Fibroblast of mammary gland (primary cell): ENCODE measurements around the gene HOMER3.

Source experiments
- DNase-seq: peaks from one replicate; pipeline ENCODE4 v3.0.0-alpha.2; 2010; ENCODE audit warnings: low read depth
- H3K4me3 ChIP-seq: 2 replicates; pipeline ENCODE4 v1.5.1; 2011; ENCODE audit warnings: low read depth, mild to moderate bottlenecking, low read length, moderate library complexity; ENCODE audit not compliant: control insufficient read depth
- CTCF ChIP-seq: conservative IDR thresholded peaks from 2 replicates; pipeline ENCODE4 v1.5.1; 2011; ENCODE audit warnings: low read depth, low read length, inconsistent platforms; ENCODE audit not compliant: control insufficient read depth, insufficient read depth

Gene HOMER3

GRCh38 chr19:18894254-18895037 lies 46.6 kb downstream of the HOMER3 start:
- no peak overlapping the region for H3K4me3 ChIP-seq
- peak; percentile 38 for DNase-seq
- no peak for TF ChIP-seq CTCF

- H3K4me3 ChIP-seq: no peak overlapping the region
- no peak for TF ChIP-seq CTCF
- DNase-seq: no peak
These were observed 47.3 kb downstream of the HOMER3 start for GRCh38 chr19:18893587-18894253.

GRCh38 chr19:18889949-18890745 lies 50.9 kb downstream of the HOMER3 start:
- no peak overlapping the region for H3K4me3 ChIP-seq
- TF ChIP-seq CTCF: no peak

GRCh38 chr19:18886972-18887371 lies 54.0 kb downstream of the HOMER3 start:
- no peak for TF ChIP-seq CTCF
- no peak for DNase-seq
- H3K4me3 ChIP-seq: no peak overlapping the region

More at GRCh38 chr19:18889949-18890745, 50.9 kb downstream of the HOMER3 start:
- DNase-seq: no peak

- no peak for TF ChIP-seq CTCF
- DNase-seq: no peak
- H3K4me3 ChIP-seq: no peak overlapping the region
These were observed 57.3 kb downstream of the HOMER3 start for GRCh38 chr19:18883526-18884304.

- no peak overlapping the region for H3K4me3 ChIP-seq
- DNase-seq: no peak
- TF ChIP-seq CTCF: no peak
These were observed 59.5 kb downstream of the HOMER3 start for GRCh38 chr19:18881491-18881890.
